A673 (cell line): ENCODE results near the gene PRKX. TPM values are rescaled to one million over a fixed set of nuclear protein-coding genes. Genes with fewer than 3 reads are reported as not detected.

Experiments used
- Bru-seq: library from RNA; stranded (reverse); fragments of 400-500 nt; gene quantifications from one replicate; lab custom pipeline; 2021; lab: Mats Ljungman, UMichigan
- BruChase-seq, 2 experiments: library from RNA; stranded (reverse); fragments of 400-500 nt; gene quantifications; one replicate each; lab custom pipeline; 2021; lab: Mats Ljungman, UMichigan
- BruUV-seq: library from RNA; stranded (reverse); fragments of 400-500 nt; replicated peaks from 2 replicates; lab custom pipeline; 2021; lab: Mats Ljungman, UMichigan
- CTCF ChIA-PET: fragments of 300-600 bp; sonication (Branson Sonifier 250); formaldehyde crosslinking; loops from one replicate; lab custom pipeline; 2022; ENCODE audit warnings: antibody characterized with exemption; lab: Charles Lee
- POLR2A ChIA-PET: fragments of 300-600 bp; sonication (Branson Sonifier 250); formaldehyde crosslinking; loops from one replicate; lab custom pipeline; 2022; ENCODE audit warnings: antibody characterized with exemption; ENCODE audit not compliant: low non-redundant PET; lab: Charles Lee
- DNase-seq: peaks from one replicate; pipeline ENCODE4 v3.0.0-alpha.2; 2015; ENCODE audit warnings: low spot score
- H3K27ac ChIP-seq: fragments of 200-600 bp; sonication (generic); 2 replicates; pipeline ENCODE4 v1.5.1; 2016; ENCODE audit warnings: mixed run types, low read depth, mild to moderate bottlenecking, mixed read lengths, antibody characterized with exemption, low read length; ENCODE audit not compliant: poor library complexity, severe bottlenecking
- H3K27me3 ChIP-seq: fragments of 200-600 bp; sonication (generic); replicated peaks from 2 replicates; pipeline ENCODE4 v1.6.1; 2017; ENCODE audit warnings: mixed run types, low read depth, mild to moderate bottlenecking, mixed read lengths, antibody characterized with exemption, low read length; ENCODE audit not compliant: insufficient read depth, poor library complexity
- H3K36me3 ChIP-seq: fragments of 200-600 bp; sonication (generic); 2 replicates; pipeline ENCODE4 v1.6.1; 2016; ENCODE audit warnings: mixed run types, mild to moderate bottlenecking, mixed read lengths, antibody characterized with exemption, low read length; ENCODE audit not compliant: insufficient read depth, poor library complexity, severe bottlenecking
- H3K4me1 ChIP-seq: fragments of 200-600 bp; sonication (generic); 2 replicates; pipeline ENCODE4 v1.6.1; 2017; ENCODE audit warnings: mixed run types, mild to moderate bottlenecking, mixed read lengths, antibody characterized with exemption, low read length; ENCODE audit not compliant: insufficient read depth, poor library complexity, severe bottlenecking
- H3K4me3 ChIP-seq: fragments of 200-600 bp; sonication (generic); 2 replicates; pipeline ENCODE4 v1.5.1; 2016; ENCODE audit warnings: low read depth, mixed run types, mild to moderate bottlenecking, mixed read lengths, low read length; ENCODE audit not compliant: poor library complexity, severe bottlenecking
- H3K9me3 ChIP-seq: fragments of 200-600 bp; sonication (generic); 2 replicates; pipeline ENCODE4 v1.6.1; 2016; ENCODE audit warnings: mixed run types, low read depth, mild to moderate bottlenecking, mixed read lengths, antibody characterized with exemption, low read length; ENCODE audit not compliant: poor library complexity, severe bottlenecking
- CTCF ChIP-seq: fragments of 300-800, 200-600 bp; sonication (generic); conservative IDR thresholded peaks from 2 replicates; pipeline ENCODE4 v1.5.1; 2017; ENCODE audit warnings: low read depth, mild to moderate bottlenecking, antibody characterized with exemption, low read length, moderate library complexity, mixed read lengths
- EZH2 ChIP-seq: fragments of 200-600 bp; sonication (generic); IDR thresholded peaks from 2 replicates; pipeline ENCODE4 v1.6.1; 2017; ENCODE audit warnings: borderline replicate concordance, low read depth, mild to moderate bottlenecking, mixed read lengths, antibody characterized with exemption, low read length; ENCODE audit not compliant: poor library complexity, severe bottlenecking
- intact Hi-C: fragments of 100-400 bp; cut with micrococcal nuclease; formaldehyde crosslinking; loops from one replicate; pipeline ENCODE4 v1.10.0; 2022; ENCODE audit not compliant: unreplicated experiment
- long read RNA-seq: library from polyadenylated mRNA; stranded (forward); transcript quantifications from one replicate; pipeline ENCODE4 v2.0.0, GENCODE V29; 2022
- total RNA-seq: library from RNA; stranded (reverse); gene quantifications from 2 replicates; pipeline ENCODE4 v1.2.3, GENCODE V29; 2021

The PRKX gene
- 42.6 and 43.3 TPM in 2 replicates for total RNA-seq
- percentile 68 among the genes with signal in this experiment for Bru-seq, nascent RNA
- BruChase-seq, experiment 1, labeled RNA remaining after a 2-hour chase, result percentile 68 among the genes with signal in this experiment
- percentile 77 among the genes with signal in this experiment for BruChase-seq, experiment 2, labeled RNA remaining after a 6-hour chase
- long read RNA-seq, full-length matches to known transcripts, result 15 of 45 reads
- long read RNA-seq, partial matches to known transcripts, result 5 of 45 reads
- long read RNA-seq, other reads (novel, unspliced or antisense), result 25 of 45 reads

- H3K27ac ChIP-seq, result peak within 1 kb of the TSS; percentile 70
- peak; percentile 76 for DNase-seq
- CTCF ChIA-PET, result no interaction called here
- H3K4me1 ChIP-seq, result no peaks in the 10 kb centered on the region
- POLR2A ChIA-PET, result no interaction called here
- intact Hi-C loops, result no loop called here
- no peaks in the 10 kb centered on the region for H3K27me3 ChIP-seq
- no peaks in the 10 kb centered on the region for H3K36me3 ChIP-seq
- BruUV-seq, result no TSS peak
- no peak for TF ChIP-seq EZH2
- TF ChIP-seq CTCF, result no peak
- H3K4me3 ChIP-seq, result peak within 1 kb of the TSS; percentile 81
- H3K9me3 ChIP-seq, result no peaks in the 10 kb centered on the region
Observed at GRCh38 chrX:3713225-3713936, at the start of gene PRKX. Gene PRKX (minus strand): TSS chrX:3713649. CDS start chrX:3713253, 396 bp downstream.

GRCh38 chrX:3763111-3763510, 49.7 kb upstream of the PRKX start:
- Histone ChIP-seq H3K4me1 (no peaks in the 10 kb centered on the region), H3K27ac (no peak overlapping the region), H3K36me3 (no peaks in the 10 kb centered on the region), H3K4me3 (no peak overlapping the region), H3K9me3 (no peaks in the 10 kb centered on the region), H3K27me3 (no peaks in the 10 kb centered on the region)
- no peak for DNase-seq
- intact Hi-C loops, result no loop called here
- no TSS peak for BruUV-seq
- TF ChIP-seq EZH2, result no peak
- no peak for TF ChIP-seq CTCF
- CTCF ChIA-PET, result no interaction called here
- POLR2A ChIA-PET, result no interaction called here

- Histone ChIP-seq H3K4me3 (no peak overlapping the region), H3K4me1 (no peaks in the 10 kb centered on the region), H3K9me3 (no peaks in the 10 kb centered on the region), H3K27me3 (no peaks in the 10 kb centered on the region), H3K27ac (no peak overlapping the region), H3K36me3 (no peaks in the 10 kb centered on the region)
- BruUV-seq, result no TSS peak
- no peak for DNase-seq
- CTCF ChIA-PET, result no interaction called here
- intact Hi-C loops, result no loop called here
- POLR2A ChIA-PET, result no interaction called here
- TF ChIP-seq CTCF, result no peak
- TF ChIP-seq EZH2, result no peak
Observed at GRCh38 chrX:3757510-3758025, 44.1 kb upstream of the PRKX start.
